GM21447 (cell line): ENCODE data around the gene CCT8.

Experiments used
- ATAC-seq: cut with Tn5 transposase; IDR thresholded peaks from one replicate; pipeline ENCODE4 v1.9.1; 2021; ENCODE audit not compliant: unreplicated experiment

Gene CCT8, protein sequence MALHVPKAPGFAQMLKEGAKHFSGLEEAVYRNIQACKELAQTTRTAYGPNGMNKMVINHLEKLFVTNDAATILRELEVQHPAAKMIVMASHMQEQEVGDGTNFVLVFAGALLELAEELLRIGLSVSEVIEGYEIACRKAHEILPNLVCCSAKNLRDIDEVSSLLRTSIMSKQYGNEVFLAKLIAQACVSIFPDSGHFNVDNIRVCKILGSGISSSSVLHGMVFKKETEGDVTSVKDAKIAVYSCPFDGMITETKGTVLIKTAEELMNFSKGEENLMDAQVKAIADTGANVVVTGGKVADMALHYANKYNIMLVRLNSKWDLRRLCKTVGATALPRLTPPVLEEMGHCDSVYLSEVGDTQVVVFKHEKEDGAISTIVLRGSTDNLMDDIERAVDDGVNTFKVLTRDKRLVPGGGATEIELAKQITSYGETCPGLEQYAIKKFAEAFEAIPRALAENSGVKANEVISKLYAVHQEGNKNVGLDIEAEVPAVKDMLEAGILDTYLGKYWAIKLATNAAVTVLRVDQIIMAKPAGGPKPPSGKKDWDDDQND

DNA sequence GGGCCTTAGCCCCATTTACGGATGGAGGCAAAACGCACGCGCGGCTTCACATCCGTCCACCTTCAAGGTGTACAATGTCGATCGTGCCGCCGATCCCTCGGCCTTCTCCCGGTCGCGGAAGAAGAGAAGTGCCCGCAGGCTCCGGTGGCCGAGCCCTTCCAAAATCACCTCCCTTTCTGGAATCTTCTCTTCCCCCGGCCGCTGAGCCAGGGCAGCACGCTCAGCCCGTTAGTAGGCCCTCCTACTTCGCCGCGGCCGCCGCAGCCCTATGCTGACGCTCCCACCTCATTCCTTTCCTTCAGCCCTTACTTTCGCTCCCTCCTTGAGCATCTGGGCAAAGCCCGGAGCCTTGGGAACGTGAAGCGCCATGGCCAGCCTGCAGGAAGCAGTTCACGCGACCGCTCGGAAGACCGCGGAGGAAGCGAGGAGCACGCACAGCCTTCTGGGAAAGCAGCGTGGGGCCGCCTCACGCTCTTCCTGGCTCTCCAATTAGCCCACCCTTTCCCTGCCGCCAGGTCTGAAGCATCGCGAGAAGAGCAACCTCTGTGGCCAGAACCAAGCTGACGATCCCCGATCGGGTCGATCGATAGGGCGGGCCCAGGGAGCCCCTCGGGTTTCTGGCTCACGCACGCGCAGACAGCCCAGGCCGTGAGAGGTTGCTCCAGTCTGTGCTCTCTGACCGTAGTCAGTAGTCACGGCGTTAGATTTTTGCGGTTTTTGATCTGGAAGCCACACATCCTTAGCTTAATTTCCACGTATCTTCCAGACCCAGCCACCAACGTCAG lies at the start of gene CCT8:
TSS of gene CCT8 (minus strand) at position 427 of the 785 bp plus-strand sequence. CDS start at position 369, 58 bp downstream.
- ATAC-seq: peak; percentile 90

DNA sequence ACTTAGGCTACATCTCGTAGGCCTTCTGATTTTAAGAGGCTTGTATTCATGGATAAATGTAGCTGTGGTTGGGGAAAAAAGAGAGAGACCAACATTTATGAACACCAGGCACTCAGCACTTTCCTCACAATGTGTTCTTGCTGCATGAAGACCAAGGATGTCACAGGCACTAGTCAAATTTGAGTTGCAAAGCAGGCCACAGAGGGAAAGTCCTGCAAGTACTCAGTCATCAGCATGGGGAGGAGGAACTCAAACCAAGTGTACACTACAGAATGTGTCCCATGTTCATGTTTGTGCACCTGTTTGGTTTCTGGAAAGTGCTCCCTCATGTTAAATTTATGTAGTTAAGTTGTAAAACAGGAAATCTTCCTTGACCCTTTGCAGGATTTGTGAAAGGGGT lies 48.3 kb upstream of the CCT8 start:
- no peak for ATAC-seq

- peak; percentile 48 for ATAC-seq
Measured at GRCh38 chr21:29117372-29117955, 44.0 kb upstream of the CCT8 start.

DNA sequence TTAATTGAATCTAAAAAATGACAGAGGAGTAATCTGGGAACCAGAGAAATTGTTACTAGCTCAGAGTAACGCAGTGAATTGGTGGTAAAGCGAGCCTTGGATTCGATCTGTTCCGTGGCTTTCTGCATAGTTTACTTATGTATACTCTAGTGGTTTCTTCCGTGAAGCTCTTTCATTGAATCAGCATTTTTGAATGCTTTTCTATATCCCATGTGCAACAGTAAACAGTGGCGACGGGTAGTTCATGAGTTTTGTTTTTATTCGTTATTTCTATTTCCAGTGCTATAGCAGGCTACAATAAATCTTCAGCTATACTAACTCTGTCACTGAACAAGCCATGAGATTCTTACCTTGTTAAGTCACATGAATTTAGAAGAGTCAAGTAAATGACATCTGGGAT lies 42.5 kb upstream of the CCT8 start:
- ATAC-seq: no peak

GRCh38 chr21:29114765-29115500 lies 41.5 kb upstream of the CCT8 start:
- no peak for ATAC-seq

DNA sequence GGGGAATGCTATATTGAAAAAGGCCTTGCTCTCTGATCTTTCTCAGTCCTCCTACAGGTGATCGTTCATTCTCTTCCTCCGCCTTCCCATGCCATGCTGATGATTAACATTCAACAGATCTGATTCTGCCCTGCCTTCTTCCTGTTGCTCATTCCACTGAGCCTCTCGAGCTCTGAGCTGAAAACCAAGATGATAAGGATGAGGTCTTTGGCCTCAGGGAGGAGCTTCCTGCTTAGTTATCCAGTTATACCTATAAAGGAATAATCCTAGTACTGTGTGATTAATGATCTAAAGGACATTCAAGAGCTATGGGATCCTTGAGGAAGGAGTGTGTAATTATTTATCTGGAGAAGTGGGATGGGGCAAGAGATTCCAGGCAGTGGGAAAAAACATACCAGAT lies 31.8 kb upstream of the CCT8 start:
- ATAC-seq: no peak

DNA sequence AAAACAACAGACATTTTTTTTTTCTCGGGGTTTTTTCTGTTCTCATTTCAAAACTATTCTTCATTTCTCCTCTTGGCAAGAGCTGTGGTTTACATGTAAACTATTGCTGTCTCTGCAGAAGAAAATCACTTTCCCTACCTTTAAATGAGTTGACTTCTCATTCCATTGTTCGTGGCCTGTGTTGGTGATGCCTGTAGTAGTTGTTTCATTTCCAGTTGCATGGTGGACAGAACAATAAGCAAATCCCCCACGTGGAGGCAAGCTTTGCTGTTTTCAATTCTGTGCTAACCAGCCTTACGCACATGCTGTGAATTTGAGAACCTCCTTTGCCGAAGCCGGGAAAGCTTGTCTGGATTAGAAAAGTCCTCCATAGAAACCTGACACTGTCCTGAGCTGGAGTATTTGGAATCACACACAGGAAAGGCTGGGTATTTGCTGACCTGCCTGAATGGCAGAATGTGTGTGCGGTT lies 30.8 kb upstream of the CCT8 start:
- ATAC-seq: no peak

GRCh38 chr21:29102791-29103257 lies 29.4 kb upstream of the CCT8 start:
- no peak for ATAC-seq

DNA sequence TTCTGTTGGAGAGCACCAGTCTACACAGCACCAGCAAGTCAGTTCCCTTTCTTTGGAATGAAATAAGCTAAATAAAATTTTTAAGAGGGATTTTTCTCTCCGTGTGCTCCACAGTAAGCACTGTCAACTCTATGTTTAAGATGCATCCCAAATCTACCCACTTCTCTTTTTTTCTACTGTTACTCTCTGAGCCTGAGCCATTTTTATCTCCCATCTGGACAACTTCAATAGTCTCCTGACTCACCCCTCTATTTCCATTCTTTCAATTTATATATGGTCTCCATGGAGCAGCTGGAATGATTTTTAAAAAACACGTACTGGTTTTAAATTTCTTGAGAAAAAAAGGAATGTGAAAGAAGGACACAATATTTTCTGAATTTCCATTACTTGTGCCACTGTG lies 24.7 kb upstream of the CCT8 start:
- ATAC-seq: no peak

DNA sequence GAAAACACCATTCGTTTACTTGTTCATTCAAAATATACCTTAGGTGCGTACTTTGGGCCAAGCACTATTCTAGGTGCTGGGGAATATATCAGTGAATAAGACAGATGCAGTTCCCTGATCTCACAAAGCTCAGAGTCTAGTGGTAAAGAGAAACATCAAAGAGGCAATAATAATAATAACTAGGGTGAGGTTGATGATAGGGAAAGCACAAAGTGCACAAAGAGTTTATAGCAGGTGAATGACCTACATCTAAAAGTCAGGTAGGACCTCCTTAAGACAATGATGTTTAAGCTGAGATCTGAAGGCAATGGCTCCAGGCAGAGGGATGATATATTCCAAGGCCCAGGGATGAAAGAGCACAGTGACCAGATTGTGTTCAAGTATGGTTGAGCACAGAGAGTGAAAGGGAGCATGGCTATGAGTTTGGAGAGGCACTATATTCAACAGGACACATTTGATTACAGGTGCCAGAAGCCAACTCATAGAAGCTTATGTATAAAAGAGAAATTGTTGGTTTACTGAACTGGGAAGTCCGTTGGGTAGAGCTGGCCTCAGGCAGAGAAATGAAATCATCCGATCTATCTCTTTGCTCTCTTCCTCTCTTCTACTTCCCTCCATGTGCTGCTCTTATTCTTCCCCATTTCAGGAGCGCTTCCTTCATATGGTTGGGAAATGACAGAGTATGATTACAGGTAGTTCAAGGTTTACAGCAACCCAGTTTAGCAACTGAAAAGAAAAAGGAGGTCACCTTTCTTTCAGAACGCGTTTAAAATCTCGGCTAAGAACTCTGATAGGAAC lies 23.0 kb upstream of the CCT8 start:
- ATAC-seq: no peak

DNA sequence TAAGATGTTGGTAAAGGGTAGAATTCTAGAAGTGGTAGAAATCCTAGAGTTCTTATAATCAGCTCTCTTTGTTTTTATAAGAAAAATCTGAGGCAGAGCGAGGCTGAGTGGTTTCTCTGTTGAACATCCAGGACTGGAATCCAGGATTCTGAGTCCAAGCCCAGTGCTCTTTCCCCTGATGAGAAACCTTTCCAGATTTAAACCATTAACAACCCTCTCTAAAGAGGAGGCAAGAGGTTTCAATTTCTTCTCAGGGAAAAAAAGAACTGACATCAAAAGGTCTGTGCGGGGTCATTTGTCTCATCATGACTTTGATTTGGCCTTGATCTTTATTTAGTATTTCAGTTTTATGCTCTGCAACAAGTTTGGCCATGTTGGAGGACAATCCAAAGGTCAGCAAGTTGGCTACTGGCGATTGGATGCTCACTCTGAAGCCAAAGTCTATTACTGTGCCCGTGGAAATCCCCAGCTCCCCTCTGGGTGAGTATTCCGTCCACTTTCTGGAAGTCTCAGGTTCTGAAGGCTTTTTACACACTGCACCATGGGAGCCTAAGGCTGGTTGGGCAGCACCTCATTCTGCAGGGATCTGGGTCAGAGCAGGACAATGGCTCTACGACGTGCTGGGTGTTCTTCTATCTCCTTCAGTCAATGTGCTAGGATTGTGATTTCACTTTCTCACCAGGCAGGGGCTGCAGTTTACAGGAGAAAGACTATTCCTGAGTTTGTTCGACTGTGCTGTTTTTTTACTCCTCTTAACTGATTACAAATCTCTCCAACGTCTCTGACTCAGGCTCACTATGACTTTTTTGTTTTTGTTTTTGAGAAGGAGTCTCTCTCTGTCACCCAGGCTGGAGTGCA lies 18.9 kb upstream of the CCT8 start:
- no peak for ATAC-seq

DNA sequence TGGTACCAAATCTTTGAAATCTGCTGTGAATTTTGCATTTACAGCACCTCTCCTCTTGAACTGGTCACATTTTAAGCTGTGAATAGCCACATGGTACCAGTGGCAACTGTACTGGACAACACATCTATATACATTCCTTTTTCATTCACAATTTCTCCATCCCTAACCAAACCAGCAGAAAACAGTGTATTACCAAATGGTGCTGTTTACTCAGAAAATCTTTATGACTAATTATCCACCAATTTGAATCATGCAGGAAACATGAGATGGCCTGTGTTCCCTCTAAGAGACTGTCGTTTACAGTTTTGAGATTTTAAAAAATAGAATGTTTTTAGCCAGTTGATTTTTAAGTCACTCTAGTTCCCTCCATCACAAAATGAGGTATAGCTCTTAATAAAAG lies 17.6 kb upstream of the CCT8 start:
- ATAC-seq: no peak

GRCh38 chr21:29085106-29085752 lies 11.8 kb upstream of the CCT8 start:
- ATAC-seq: no peak

DNA sequence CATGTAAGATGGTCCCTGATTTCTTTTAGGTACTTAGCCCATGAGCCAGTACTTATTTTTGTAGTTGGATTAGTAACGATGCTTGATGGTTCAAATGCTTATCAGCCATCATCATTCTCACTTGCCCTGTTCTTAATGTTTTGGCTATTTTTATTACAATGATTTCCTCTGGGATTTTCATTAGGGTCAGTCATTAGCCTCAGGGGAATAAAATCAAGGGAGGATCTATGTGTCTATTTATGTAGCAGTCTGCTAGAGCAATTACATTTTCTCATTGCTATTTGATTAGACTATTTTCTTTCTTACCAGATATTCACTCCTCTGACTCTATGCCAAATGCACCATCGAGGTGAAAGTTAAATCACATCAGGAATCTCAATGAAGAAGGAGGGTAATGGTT lies 10.9 kb upstream of the CCT8 start:
- ATAC-seq: no peak

GRCh38 chr21:29083306-29083705 lies 9.9 kb upstream of the CCT8 start:
- ATAC-seq: no peak

GRCh38 chr21:29082046-29082815 lies 8.8 kb upstream of the CCT8 start:
- no peak for ATAC-seq

DNA sequence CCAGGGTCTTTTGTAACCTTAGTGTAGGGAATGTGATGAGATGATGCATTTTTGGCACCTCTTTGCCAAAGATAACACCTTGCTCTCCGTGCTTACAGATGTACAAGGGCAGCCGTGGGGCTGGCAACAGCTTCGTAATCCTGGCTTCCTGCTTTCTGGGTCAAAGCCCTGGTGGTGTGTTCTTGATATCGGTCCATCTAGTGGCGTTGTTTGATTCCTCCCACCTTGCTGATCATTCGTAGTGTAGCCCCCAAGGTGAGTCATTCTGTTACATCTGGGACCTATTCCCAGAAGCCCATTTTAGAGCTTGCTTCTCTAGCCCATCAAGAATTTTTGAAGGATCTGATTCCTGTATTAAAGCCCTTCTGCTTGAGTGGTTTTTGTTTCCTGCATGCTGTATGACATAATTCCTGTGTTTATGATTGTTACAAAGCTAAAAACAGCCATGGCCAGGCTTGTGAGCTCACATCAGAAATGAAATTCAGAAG lies 7.0 kb upstream of the CCT8 start:
- no peak for ATAC-seq
